Neural cell (in vitro differentiated cells): ENCODE data around the gene CXADR.

ENCODE experiments used
- EZH2 ChIP-seq: fragments of 200-600, 300-800 bp; shearing (Covaris generic), sonication (generic); IDR thresholded peaks from 2 replicates; pipeline ENCODE4 v1.6.1; 2014; ENCODE audit warnings: antibody characterized with exemption, low read length, borderline replicate concordance, mild to moderate bottlenecking; ENCODE audit not compliant: insufficient read depth, poor library complexity, severe bottlenecking
- POLR2AphosphoS5 ChIP-seq: IDR thresholded peaks from 2 replicates; pipeline ENCODE4 v1.6.1; 2012
- REST ChIP-seq: IDR thresholded peaks from 2 replicates; pipeline ENCODE4 v1.6.1; 2012; ENCODE audit warnings: borderline replicate concordance
- TF ChIP-seq, protein P1 (sequence below): fragments of 450-650 bp; IDR thresholded peaks from 2 replicates; pipeline ENCODE4 v1.5.1; 2014; ENCODE audit warnings: antibody characterized with exemption, mild to moderate bottlenecking, moderate library complexity; ENCODE audit not compliant: poor library complexity, severe bottlenecking

DNA sequence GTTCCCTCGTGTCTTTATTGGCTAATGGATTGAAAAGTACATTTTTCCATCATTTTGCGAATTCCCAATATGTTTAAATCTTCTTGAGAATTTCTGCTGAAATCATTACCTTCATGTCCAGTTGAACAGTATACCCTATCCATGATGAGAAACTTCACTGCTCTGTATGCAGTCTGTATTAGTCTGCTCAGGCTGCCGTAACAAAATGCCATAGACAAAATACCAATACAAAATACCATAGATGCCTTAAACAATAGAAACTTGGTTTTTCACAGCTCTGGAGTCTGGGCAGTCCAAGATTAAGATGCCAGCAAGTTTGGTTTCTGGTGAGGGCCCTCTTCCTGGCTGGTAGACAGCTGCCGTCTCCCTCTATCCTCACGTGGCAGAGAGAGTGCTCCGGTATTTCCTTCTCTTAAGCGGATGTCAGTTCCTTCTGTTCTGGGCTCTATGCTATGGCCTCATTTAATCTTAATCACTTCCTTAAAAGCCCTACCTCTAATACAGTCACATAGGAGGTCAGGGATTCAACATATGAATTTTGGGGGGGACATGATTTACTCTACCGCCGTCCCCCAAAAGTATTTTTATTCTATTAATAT is 27.0 kb downstream of the CXADR start:
- TF ChIP-seq, protein P1, sequence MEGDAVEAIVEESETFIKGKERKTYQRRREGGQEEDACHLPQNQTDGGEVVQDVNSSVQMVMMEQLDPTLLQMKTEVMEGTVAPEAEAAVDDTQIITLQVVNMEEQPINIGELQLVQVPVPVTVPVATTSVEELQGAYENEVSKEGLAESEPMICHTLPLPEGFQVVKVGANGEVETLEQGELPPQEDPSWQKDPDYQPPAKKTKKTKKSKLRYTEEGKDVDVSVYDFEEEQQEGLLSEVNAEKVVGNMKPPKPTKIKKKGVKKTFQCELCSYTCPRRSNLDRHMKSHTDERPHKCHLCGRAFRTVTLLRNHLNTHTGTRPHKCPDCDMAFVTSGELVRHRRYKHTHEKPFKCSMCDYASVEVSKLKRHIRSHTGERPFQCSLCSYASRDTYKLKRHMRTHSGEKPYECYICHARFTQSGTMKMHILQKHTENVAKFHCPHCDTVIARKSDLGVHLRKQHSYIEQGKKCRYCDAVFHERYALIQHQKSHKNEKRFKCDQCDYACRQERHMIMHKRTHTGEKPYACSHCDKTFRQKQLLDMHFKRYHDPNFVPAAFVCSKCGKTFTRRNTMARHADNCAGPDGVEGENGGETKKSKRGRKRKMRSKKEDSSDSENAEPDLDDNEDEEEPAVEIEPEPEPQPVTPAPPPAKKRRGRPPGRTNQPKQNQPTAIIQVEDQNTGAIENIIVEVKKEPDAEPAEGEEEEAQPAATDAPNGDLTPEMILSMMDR, result no peak
- no peak for TF ChIP-seq POLR2AphosphoS5
- TF ChIP-seq EZH2, result no peak
- no peak for TF ChIP-seq REST
